CD4-positive, CD25-positive, alpha-beta regulatory T cell (primary cell): ENCODE data around the gene LRRC49. TPM values are rescaled to one million over a fixed set of nuclear protein-coding genes. Genes with fewer than 3 reads are reported as not detected.

Experiments used
- ATAC-seq, 2 donors: fragments of 150-1000 bp; cut with Tn5 transposase; one replicate each; pipeline ENCODE4 v1.10.0; 2021; ENCODE audit warnings: low read depth in 2 of 2, moderate number of reproducible peaks in 2 of 2, moderate library complexity in 1 of 2
- DNase-seq, 3 donors: peaks; one replicate each; pipeline versions ENCODE4 v3.0.0 to v3.0.0-alpha.2; 2012 to 2022; ENCODE audit warnings: mixed read lengths in 1 of 3
- H3K27ac ChIP-seq: one replicate; pipeline ENCODE4 v1.7.0; 2013; ENCODE audit warnings: mild to moderate bottlenecking, low read length; ENCODE audit not compliant: insufficient read depth, poor library complexity, severe bottlenecking
- H3K27me3 ChIP-seq: one replicate; pipeline ENCODE4 v1.7.0; 2013; ENCODE audit warnings: low read length; ENCODE audit not compliant: control insufficient read depth, insufficient read depth
- H3K36me3 ChIP-seq: one replicate; pipeline ENCODE4 v1.7.0; 2013; ENCODE audit warnings: mild to moderate bottlenecking, low read length, moderate library complexity; ENCODE audit not compliant: control insufficient read depth, insufficient read depth
- H3K4me1 ChIP-seq: 2 replicates; pipeline ENCODE4 v1.7.0; 2013; ENCODE audit warnings: mild to moderate bottlenecking, low read length; ENCODE audit not compliant: insufficient read depth, control insufficient read depth, poor library complexity, severe bottlenecking
- H3K4me3 ChIP-seq: one replicate; pipeline ENCODE4 v1.7.0; 2013; ENCODE audit warnings: low read depth, mild to moderate bottlenecking, low read length, moderate library complexity
- H3K9me3 ChIP-seq, 2 experiments: 1 replicate in 1 of 2; 2 replicates in 1 of 2; pipeline ENCODE4 v1.7.0; 2013; ENCODE audit warnings: low read length in 2 of 2, mild to moderate bottlenecking in 1 of 2, moderate library complexity in 1 of 2; ENCODE audit not compliant: control insufficient read depth in 2 of 2
- H3K27ac Mint-ChIP-seq, 3 donors: one replicate each; pipeline ENCODE4 v1.8.0; 2020 to 2022; ENCODE audit warnings: mild to moderate bottlenecking in 3 of 3, mixed read lengths in 3 of 3, moderate library complexity in 2 of 3
- H3K27me3 Mint-ChIP-seq: one replicate; pipeline ENCODE4 v1.8.0; 2022; ENCODE audit warnings: mild to moderate bottlenecking, mixed read lengths
- H3K36me3 Mint-ChIP-seq: one replicate; pipeline ENCODE4 v1.8.0; 2020; ENCODE audit warnings: mixed read lengths
- H3K4me1 Mint-ChIP-seq, 4 donors: one replicate each; pipeline ENCODE4 v1.8.0; 2020 to 2022; ENCODE audit warnings: mixed read lengths in 4 of 4, mild to moderate bottlenecking in 1 of 4
- H3K4me3 Mint-ChIP-seq, 4 donors: one replicate each; pipeline ENCODE4 v1.8.0; 2020 to 2022; ENCODE audit warnings: mild to moderate bottlenecking in 4 of 4, mixed read lengths in 4 of 4, moderate library complexity in 3 of 4
- H3K9me3 Mint-ChIP-seq, 7 donors: one replicate each; pipeline ENCODE4 v1.8.0; 2020 to 2022; ENCODE audit warnings: mixed read lengths in 7 of 7, mild to moderate bottlenecking in 3 of 7, moderate library complexity in 2 of 7
- polyA plus RNA-seq, 4 donors: library from polyadenylated mRNA; unstranded; fragments of 300-500 nt; fragmentation: Illumina TruSeq; gene quantifications; one replicate each; pipeline ENCODE4 v1.2.3, GENCODE V29; 2021
- total RNA-seq: library from RNA; stranded (reverse); gene quantifications from one replicate; pipeline ENCODE4 v1.2.3, GENCODE V29; 2022

LRRC49 gene
- total RNA-seq (not detected), polyA plus RNA-seq (under 1 TPM in 1 of 4 donors, not detected in 3; 0.34 TPM)

GRCh38 chr15:70892002-70892911, at the start of gene LRRC49, which contains the start of gene THAP10:
Gene LRRC49 (plus strand): TSS chr15:70892826. CDS start chr15:70892895, 69 bp downstream.
Gene THAP10 (minus strand): TSS chr15:70892433. CDS start chr15:70892272, 161 bp downstream.
- H3K36me3 ChIP-seq: no peaks in the 10 kb centered on the region
- H3K27ac Mint-ChIP-seq: peak within 1 kb of the TSS in 2 of 3 donors; percentile 38 to 60
- H3K36me3 Mint-ChIP-seq: no peaks in the 10 kb centered on the region
- peaks cover 13% of the 10 kb centered on the region for H3K4me1 ChIP-seq
- H3K9me3 Mint-ChIP-seq: peaks cover 0 to 7% (median 0%) of the 10 kb centered on the region in 7 donors
- H3K27ac ChIP-seq: no peak within 1 kb of the TSS
- peak within 1 kb of the TSS; percentile 65 for H3K4me3 ChIP-seq
- H3K27me3 Mint-ChIP-seq: peaks cover 64% of the 10 kb centered on the region
- H3K27me3 ChIP-seq: peaks cover 22% of the 10 kb centered on the region
- H3K4me1 Mint-ChIP-seq: peaks cover 0 to 14% (median 9%) of the 10 kb centered on the region in 4 donors
- H3K9me3 ChIP-seq: no peaks in the 10 kb centered on the region
- peak; percentile 0 to 52 (median 10) for DNase-seq
- peak within 1 kb of the TSS; percentile 52 to 79 (median 77) for H3K4me3 Mint-ChIP-seq
- ATAC-seq: no peak

- Mint-ChIP-seq H3K36me3 (no peaks in the 10 kb centered on the region), H3K27me3 (peaks cover 33% of the 10 kb centered on the region), H3K4me1 (no peaks in the 10 kb centered on the region), H3K9me3 (peaks cover 0 to 1% (median 0%) of the 10 kb centered on the region in 7 donors), H3K27ac (no peak overlapping the region), H3K4me3 (no peak overlapping the region)
- Histone ChIP-seq H3K4me1 (no peaks in the 10 kb centered on the region), H3K9me3 (no peaks in the 10 kb centered on the region), H3K27ac (no peak overlapping the region), H3K36me3 (no peaks in the 10 kb centered on the region), H3K27me3 (peaks cover 7% of the 10 kb centered on the region), H3K4me3 (no peak overlapping the region)
- DNase-seq: no peak
- no peak for ATAC-seq
These were observed 46.8 kb upstream of the LRRC49 start for GRCh38 chr15:70845602-70846360.

- no peaks in the 10 kb centered on the region for H3K9me3 ChIP-seq
- H3K27me3 Mint-ChIP-seq: peaks cover 78% of the 10 kb centered on the region
- peaks cover 19% of the 10 kb centered on the region for H3K27me3 ChIP-seq
- no peaks in the 10 kb centered on the region for H3K4me1 ChIP-seq
- no peak for DNase-seq
- no peak overlapping the region for H3K4me3 Mint-ChIP-seq
- peaks cover 0 to 4% (median 0%) of the 10 kb centered on the region in 7 donors for H3K9me3 Mint-ChIP-seq
- ATAC-seq: no peak
- H3K4me1 Mint-ChIP-seq: peaks cover 0 to 10% (median 3%) of the 10 kb centered on the region in 4 donors
- no peak overlapping the region for H3K4me3 ChIP-seq
- H3K27ac Mint-ChIP-seq: no peak overlapping the region
- no peaks in the 10 kb centered on the region for H3K36me3 ChIP-seq
- H3K36me3 Mint-ChIP-seq: no peaks in the 10 kb centered on the region
- H3K27ac ChIP-seq: no peak overlapping the region
These were observed 40.7 kb upstream of the LRRC49 start for GRCh38 chr15:70851889-70852288.

- H3K36me3 ChIP-seq: no peaks in the 10 kb centered on the region
- Mint-ChIP-seq H3K9me3 (peaks cover 0 to 4% (median 0%) of the 10 kb centered on the region in 7 donors), H3K27me3 (peaks cover 83% of the 10 kb centered on the region), H3K27ac (no peak overlapping the region), H3K4me1 (peaks cover 0 to 10% (median 3%) of the 10 kb centered on the region in 4 donors), H3K4me3 (peak overlapping the region in 3 of 4 donors; percentile 39 to 76 (median 52)), H3K36me3 (no peaks in the 10 kb centered on the region)
- no peaks in the 10 kb centered on the region for H3K9me3 ChIP-seq
- H3K27ac ChIP-seq: no peak overlapping the region
- ATAC-seq (no peak), DNase-seq (no peak)
- peaks cover 19% of the 10 kb centered on the region for H3K27me3 ChIP-seq
- no peak overlapping the region for H3K4me3 ChIP-seq
- H3K4me1 ChIP-seq: no peaks in the 10 kb centered on the region
These were observed 39.9 kb upstream of the LRRC49 start for GRCh38 chr15:70852501-70853317.

DNA sequence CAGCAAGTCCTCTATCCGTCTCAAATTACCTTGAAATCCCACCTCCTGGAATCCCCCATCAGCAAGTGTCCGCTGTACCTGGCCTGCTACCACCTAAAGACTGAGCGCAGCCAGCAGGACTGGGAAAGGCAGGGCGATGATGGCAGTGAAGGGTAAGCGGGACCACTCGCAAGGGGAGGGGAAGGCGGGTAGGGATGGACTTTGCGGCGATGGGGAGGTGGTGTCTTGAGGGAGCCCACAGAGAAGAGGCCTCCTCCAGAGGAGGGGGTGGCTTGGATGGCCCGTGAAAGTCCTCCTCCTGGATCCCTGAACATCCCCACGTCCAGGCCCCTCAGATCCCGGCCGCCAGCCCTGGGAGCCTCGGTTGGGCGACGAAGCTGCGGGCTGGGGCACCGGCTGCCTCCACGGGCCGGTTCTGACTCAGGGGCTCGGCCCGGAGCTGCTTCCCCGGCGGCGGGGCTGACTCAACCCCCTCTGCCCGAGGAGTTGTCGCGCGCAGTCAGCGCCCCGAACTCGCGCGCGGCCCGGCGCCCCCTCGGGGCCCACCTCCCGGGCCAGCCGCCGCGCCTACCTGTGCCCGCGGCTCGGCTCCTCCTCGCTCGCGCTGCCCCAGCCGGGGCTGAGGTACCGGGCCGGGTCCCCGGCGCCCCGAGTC, 39.2 kb upstream of the LRRC49 start:
- H3K27me3 Mint-ChIP-seq: peaks cover 82% of the 10 kb centered on the region
- no peak for DNase-seq
- peaks cover 19% of the 10 kb centered on the region for H3K27me3 ChIP-seq

GRCh38 chr15:70853973-70854665, 38.5 kb upstream of the LRRC49 start, which contains the start of gene LARP6:
Gene LARP6 (minus strand): TSS chr15:70854157. CDS start chr15:70854088, 69 bp downstream.
- H3K4me3 ChIP-seq: no peak within 1 kb of the TSS
- no peaks in the 10 kb centered on the region for H3K4me1 ChIP-seq
- peaks cover 0 to 4% (median 0%) of the 10 kb centered on the region in 7 donors for H3K9me3 Mint-ChIP-seq
- H3K36me3 Mint-ChIP-seq: no peaks in the 10 kb centered on the region
- peaks cover 79% of the 10 kb centered on the region for H3K27me3 Mint-ChIP-seq
- peak within 1 kb of the TSS in 3 of 4 donors; percentile 61 to 78 (median 77) for H3K4me3 Mint-ChIP-seq
- H3K27ac ChIP-seq: no peak within 1 kb of the TSS
- no peaks in the 10 kb centered on the region for H3K9me3 ChIP-seq
- H3K4me1 Mint-ChIP-seq: peaks cover 0 to 10% (median 3%) of the 10 kb centered on the region in 4 donors
- H3K36me3 ChIP-seq: no peaks in the 10 kb centered on the region
- DNase-seq (no peak), ATAC-seq (peak in 1 of 2 donors; percentile 44)
- H3K27ac Mint-ChIP-seq: no peak within 1 kb of the TSS
- peaks cover 19% of the 10 kb centered on the region for H3K27me3 ChIP-seq

More for the DNA sequence above, 39.2 kb upstream of the LRRC49 start:
- ATAC-seq: no peak
- Histone ChIP-seq H3K4me3 (no peak overlapping the region), H3K36me3 (no peaks in the 10 kb centered on the region), H3K9me3 (no peaks in the 10 kb centered on the region), H3K4me1 (no peaks in the 10 kb centered on the region), H3K27ac (no peak overlapping the region)
- H3K36me3 Mint-ChIP-seq: no peaks in the 10 kb centered on the region
- no peak overlapping the region for H3K27ac Mint-ChIP-seq
- peak overlapping the region in 3 of 4 donors; percentile 39 to 76 (median 52) for H3K4me3 Mint-ChIP-seq
- peaks cover 0 to 4% (median 0%) of the 10 kb centered on the region in 7 donors for H3K9me3 Mint-ChIP-seq
- peaks cover 0 to 10% (median 3%) of the 10 kb centered on the region in 4 donors for H3K4me1 Mint-ChIP-seq
